Measurements from ENCODE around the gene SLC45A3. TPM values are rescaled to one million over a fixed set of nuclear protein-coding genes. Genes with fewer than 3 reads are reported as not detected.
A peak's percentile ranks its signal among the peaks of the same experiment; 100 is the strongest.

The SLC45A3 gene
- total RNA-seq, 4 donors from 2014 or later, result 1.2 to 3.1 (median 1.4) TPM

GRCh38 chr1:205678286-205679111 is 1.8 kb downstream of the SLC45A3 start:
- H3K4me3 ChIP-seq, result peak overlapping the region in 3 of 4 donors; percentile 55 to 86 (median 77)
- no peaks in the 10 kb centered on the region for H3K27me3 ChIP-seq
- TF ChIP-seq POLR2A (IDR thresholded peaks at IDR 0.05), result no peak
- no peak for TF ChIP-seq CTCF (IDR thresholded peaks at IDR 0.05)
- intact Hi-C loops (cut with DNase I), result no loop called here
- peak overlapping the region; percentile 27 to 70 (median 63) for H3K27ac ChIP-seq
- DNase-seq, result no peak
- 55 to 69% methylated on average over 7 to 8 of the region's 10 CpGs for WGBS, 2 donors
- H3K4me1 ChIP-seq, result peaks cover 6 to 33% (median 18%) of the 10 kb centered on the region in 3 donors
- H3K36me3 ChIP-seq, result no peaks in the 10 kb centered on the region
- H3K9me3 ChIP-seq, result no peaks in the 10 kb centered on the region

- TF ChIP-seq CTCF (IDR thresholded peaks at IDR 0.05) (no peak), POLR2A (IDR thresholded peaks at IDR 0.05) (no peak)
- Histone ChIP-seq H3K4me1 (peaks cover 6 to 33% (median 18%) of the 10 kb centered on the region in 3 donors), H3K36me3 (no peaks in the 10 kb centered on the region), H3K27ac (no peak overlapping the region), H3K27me3 (no peaks in the 10 kb centered on the region), H3K9me3 (no peaks in the 10 kb centered on the region), H3K4me3 (no peak overlapping the region)
- intact Hi-C loops (cut with DNase I), result no loop called here
- 56 to 59% methylated on average over 5 of the region's 5 CpGs for WGBS, 2 donors
- DNase-seq, result no peak
Measured at GRCh38 chr1:205677167-205677566, 3.1 kb downstream of the SLC45A3 start.

- Histone ChIP-seq H3K9me3 (no peaks in the 10 kb centered on the region), H3K4me3 (no peak overlapping the region), H3K4me1 (peaks cover 6 to 31% (median 18%) of the 10 kb centered on the region in 3 donors), H3K36me3 (no peaks in the 10 kb centered on the region), H3K27me3 (no peaks in the 10 kb centered on the region), H3K27ac (no peak overlapping the region)
- no peak for DNase-seq
- TF ChIP-seq CTCF (IDR thresholded peaks at IDR 0.05) (no peak), POLR2A (IDR thresholded peaks at IDR 0.05) (no peak)
- 78 to 100% methylated on average over 1 to 3 of the region's 3 CpGs for WGBS, 2 donors
- intact Hi-C loops (cut with DNase I), result no loop called here
Measured at GRCh38 chr1:205676597-205676996, 3.7 kb downstream of the SLC45A3 start.

- TF ChIP-seq POLR2A (IDR thresholded peaks at IDR 0.05), result no peak
- TF ChIP-seq CTCF (IDR thresholded peaks at IDR 0.05), result no peak
- WGBS, 2 donors, result 97% methylated on average over 5 of the region's 5 CpGs; no CpG with 5 or more reads in 1 of the 2 donors
- Histone ChIP-seq H3K9me3 (no peaks in the 10 kb centered on the region), H3K36me3 (no peaks in the 10 kb centered on the region), H3K27me3 (no peaks in the 10 kb centered on the region), H3K4me1 (peaks cover 6 to 25% (median 18%) of the 10 kb centered on the region in 3 donors), H3K4me3 (no peak overlapping the region), H3K27ac (no peak overlapping the region)
- no peak for DNase-seq
- intact Hi-C loops (cut with DNase I), result no loop called here
Measured at GRCh38 chr1:205676002-205676401, 4.3 kb downstream of the SLC45A3 start.

GRCh38 chr1:205675247-205675646 is 5.1 kb downstream of the SLC45A3 start:
- Histone ChIP-seq H3K4me3 (no peak overlapping the region), H3K27ac (no peak overlapping the region), H3K4me1 (peaks cover 6 to 17% (median 10%) of the 10 kb centered on the region in 3 donors), H3K9me3 (no peaks in the 10 kb centered on the region), H3K27me3 (peaks cover 0 to 2% (median 0%) of the 10 kb centered on the region in 4 donors), H3K36me3 (no peaks in the 10 kb centered on the region)
- DNase-seq, result no peak
- WGBS, 2 donors, result 95 to 96% methylated on average over 3 of the region's 4 CpGs
- intact Hi-C loops (cut with DNase I), result no loop called here
- TF ChIP-seq CTCF (IDR thresholded peaks at IDR 0.05) (no peak), POLR2A (IDR thresholded peaks at IDR 0.05) (no peak)

Measured in esophagus squamous epithelium (tissue), 5 donors.